ENCODE measurements around the gene STX17.

- TF ChIP-seq EP300 (IDR thresholded peaks at IDR 0.05): no peak
- TF ChIP-seq ELK1 (IDR thresholded peaks at IDR 0.05; ENCODE audit: low read depth, low read length): no peak
- TF ChIP-seq CTCF (IDR thresholded peaks at IDR 0.05): no peak
- no peak for TF ChIP-seq RAD21 (conservative IDR thresholded peaks at IDR 0.05 in 1 of 2, IDR thresholded peaks at IDR 0.05 in 1 of 2)
- no peak for TF ChIP-seq RNF2 (IDR thresholded peaks at IDR 0.05; ENCODE audit: borderline replicate concordance, low read depth)
- TF ChIP-seq SMC3 (IDR thresholded peaks at IDR 0.05): no peak
- TF ChIP-seq CHD4 (IDR thresholded peaks at IDR 0.05; ENCODE audit: borderline replicate concordance): no peak
- TF ChIP-seq RFX5 (IDR thresholded peaks at IDR 0.05): no peak
- TF ChIP-seq PHF8 (IDR thresholded peaks at IDR 0.05; ENCODE audit: borderline replicate concordance, low read depth): no peak
- no peak for TF ChIP-seq PBX3 (IDR thresholded peaks at IDR 0.05)
- no peak for TF ChIP-seq HOXA7 (CRISPR knock-in tag; IDR thresholded peaks at IDR 0.05)
- no peak for TF ChIP-seq ZFP36 (IDR thresholded peaks at IDR 0.05; ENCODE audit: borderline replicate concordance, partially characterized antibody)
- TF ChIP-seq CEBPB (IDR thresholded peaks at IDR 0.05): no peak
- TF ChIP-seq RARB (CRISPR knock-in tag; IDR thresholded peaks at IDR 0.05): no peak
Observed at GRCh38 chr9:99948896-99949295, 42.4 kb downstream of the STX17 start.
